MM.1S (cell line): Measurements from ENCODE around the gene TRA2A.
A peak's percentile ranks its signal among the peaks of the same experiment; 100 is the strongest.

Source experiments
- DNase-seq: peaks from one replicate; pipeline ENCODE4 v3.0.0-alpha.2; 2015
- H2AFZ ChIP-seq: fragments of 300-600 bp; sonication (generic); 2 replicates; pipeline ENCODE4 v1.6.0; 2016; ENCODE audit warnings: antibody characterized with exemption, low read length
- H3F3A ChIP-seq: fragments of 300-600 bp; sonication (generic); 2 replicates; pipeline ENCODE4 v1.6.1; 2016; ENCODE audit warnings: mild to moderate bottlenecking, antibody characterized with exemption, low read length, moderate library complexity, mixed read lengths; ENCODE audit not compliant: insufficient read depth
- H3K27ac ChIP-seq: fragments of 300-600 bp; sonication (generic); 2 replicates; pipeline ENCODE4 v1.5.1; 2016; ENCODE audit warnings: mild to moderate bottlenecking, low read length
- H3K27me3 ChIP-seq: fragments of 300-600 bp; sonication (generic); replicated peaks from 2 replicates; pipeline ENCODE4 v1.6.0; 2016; ENCODE audit warnings: low read length; ENCODE audit not compliant: insufficient read depth
- H3K36me3 ChIP-seq: fragments of 300-600 bp; sonication (generic); replicated peaks from 2 replicates; pipeline ENCODE4 v1.6.1; 2016; ENCODE audit warnings: mild to moderate bottlenecking, low read length, mixed read lengths; ENCODE audit not compliant: insufficient read depth
- H3K4me1 ChIP-seq: fragments of 300-600 bp; sonication (generic); 2 replicates; pipeline ENCODE4 v1.6.1; 2016; ENCODE audit warnings: low read length, mixed read lengths
- H3K4me2 ChIP-seq: fragments of 300-600 bp; sonication (generic); 2 replicates; pipeline ENCODE4 v1.6.0; 2016; ENCODE audit warnings: low read depth, low read length
- H3K4me3 ChIP-seq: fragments of 300-600 bp; sonication (generic); 2 replicates; pipeline ENCODE4 v1.5.1; 2016; ENCODE audit warnings: low read length, mixed read lengths
- H3K79me2 ChIP-seq: fragments of 300-600 bp; sonication (generic); 2 replicates; pipeline ENCODE4 v1.6.1; 2016; ENCODE audit warnings: mixed run types, low read length, mixed read lengths
- H3K9ac ChIP-seq: fragments of 300-600 bp; sonication (generic); 2 replicates; pipeline ENCODE4 v1.6.1; 2016; ENCODE audit warnings: low read length, mixed read lengths
- H3K9me2 ChIP-seq: fragments of 300-600 bp; sonication (generic); replicated peaks from 2 replicates; pipeline ENCODE4 v1.6.1; 2016; ENCODE audit warnings: mild to moderate bottlenecking, low read length, mixed read lengths; ENCODE audit not compliant: insufficient read depth
- H3K9me3 ChIP-seq: fragments of 300-600 bp; sonication (generic); replicated peaks from 2 replicates; pipeline ENCODE4 v1.6.1; 2016; ENCODE audit warnings: mild to moderate bottlenecking, low read length, mixed read lengths; ENCODE audit not compliant: insufficient read depth
- H4K20me1 ChIP-seq: fragments of 300-600 bp; sonication (generic); 2 replicates; pipeline ENCODE4 v1.6.1; 2016; ENCODE audit warnings: mild to moderate bottlenecking, low read length, moderate library complexity, mixed read lengths; ENCODE audit not compliant: insufficient read depth
- CTCF ChIP-seq: fragments of 300-600 bp; sonication (generic); IDR thresholded peaks from 2 replicates; pipeline ENCODE4 v1.5.1; 2016; ENCODE audit warnings: antibody characterized with exemption, low read length, mixed read lengths
- EZH2 ChIP-seq: fragments of 300-600 bp; sonication (generic); optimal IDR thresholded peaks from 2 replicates; pipeline ENCODE3; 2017; ENCODE audit warnings: low read depth, mild to moderate bottlenecking, antibody characterized with exemption, low read length, mixed read lengths
- EZH2phosphoT487 ChIP-seq: fragments of 300-600 bp; sonication (generic); IDR thresholded peaks from 2 replicates; pipeline ENCODE4 v1.6.1; 2018; ENCODE audit warnings: antibody characterized with exemption, low read length

Gene TRA2A

GRCh38 chr7:23469150-23469960 lies 62.4 kb downstream of the TRA2A start:
- Histone ChIP-seq H3K27ac (no peak overlapping the region), H3K36me3 (no peaks in the 10 kb centered on the region), H3F3A (peaks cover 12% of the 10 kb centered on the region; the same call in 1 of the 2 replicates), H4K20me1 (no peaks in the 10 kb centered on the region; the same call in 1 of the 2 replicates), H3K9me3 (no peaks in the 10 kb centered on the region), H3K4me1 (peaks cover 6% of the 10 kb centered on the region; the same call in 1 of the 2 replicates), H2AFZ (peak overlapping the region; percentile 55), H3K27me3 (peaks cover 82% of the 10 kb centered on the region), H3K79me2 (no peaks in the 10 kb centered on the region), H3K4me2 (peak overlapping the region; percentile 91), H3K4me3 (peak overlapping the region; percentile 55), H3K9ac (no peak overlapping the region), H3K9me2 (no peaks in the 10 kb centered on the region)
- DNase-seq = no peak
- TF ChIP-seq EZH2 (peak; percentile 51), EZH2phosphoT487 (peak; percentile 86; the same call in 1 of the 2 replicates), CTCF (no peak)

- no peak overlapping the region for H3K9ac ChIP-seq
- peaks cover 81% of the 10 kb centered on the region for H3K27me3 ChIP-seq
- H3K36me3 ChIP-seq = no peaks in the 10 kb centered on the region
- peak overlapping the region; percentile 55 for H3K4me3 ChIP-seq
- peak overlapping the region; percentile 55 for H2AFZ ChIP-seq
- DNase-seq = no peak
- no peak overlapping the region for H3K27ac ChIP-seq
- TF ChIP-seq EZH2 (no peak), EZH2phosphoT487 (no peak; the same call in 1 of the 2 replicates), CTCF (no peak)
- H3K9me3 ChIP-seq = no peaks in the 10 kb centered on the region
- H4K20me1 ChIP-seq = no peaks in the 10 kb centered on the region; the same call in 1 of the 2 replicates
- H3K4me1 ChIP-seq = peaks cover 6% of the 10 kb centered on the region; the same call in 1 of the 2 replicates
- H3K4me2 ChIP-seq = peak overlapping the region; percentile 91
- H3K79me2 ChIP-seq = no peaks in the 10 kb centered on the region
- no peaks in the 10 kb centered on the region for H3K9me2 ChIP-seq
- peaks cover 12% of the 10 kb centered on the region; the same call in 1 of the 2 replicates for H3F3A ChIP-seq
Measured at GRCh38 chr7:23468526-23469149, 63.1 kb downstream of the TRA2A start.

- no peak overlapping the region for H3K27ac ChIP-seq
- peaks cover 12% of the 10 kb centered on the region; the same call in 1 of the 2 replicates for H3F3A ChIP-seq
Measured at GRCh38 chr7:23467806-23468525, 63.8 kb downstream of the TRA2A start.

More at GRCh38 chr7:23467806-23468525, 63.8 kb downstream of the TRA2A start:
- H3K36me3 ChIP-seq = no peaks in the 10 kb centered on the region
- H3K9me3 ChIP-seq = no peaks in the 10 kb centered on the region
- peak overlapping the region; percentile 55; the same call in 1 of the 2 replicates for H2AFZ ChIP-seq
- H3K4me1 ChIP-seq = peaks cover 6% of the 10 kb centered on the region; the same call in 1 of the 2 replicates
- no peaks in the 10 kb centered on the region for H3K9me2 ChIP-seq
- peaks cover 74% of the 10 kb centered on the region for H3K27me3 ChIP-seq
- H3K79me2 ChIP-seq = no peaks in the 10 kb centered on the region
- TF ChIP-seq CTCF (no peak), EZH2 (no peak), EZH2phosphoT487 (no peak)
- no peaks in the 10 kb centered on the region; the same call in 1 of the 2 replicates for H4K20me1 ChIP-seq
- H3K9ac ChIP-seq = no peak overlapping the region
- H3K4me3 ChIP-seq = peak overlapping the region; percentile 55
- DNase-seq = peak; percentile 36
- peak overlapping the region; percentile 91 for H3K4me2 ChIP-seq
